ENCODE data around the gene ESRRA. TPM values are rescaled to one million over a fixed set of nuclear protein-coding genes. Genes with fewer than 3 reads are reported as not detected.

Gene ESRRA
- total and polyA plus RNA-seq, 2 of the 8 experiments (the other 6 are each of a cell fraction or from before 2014, with no cell fraction given), result 18.2 to 37.0 TPM

DNA sequence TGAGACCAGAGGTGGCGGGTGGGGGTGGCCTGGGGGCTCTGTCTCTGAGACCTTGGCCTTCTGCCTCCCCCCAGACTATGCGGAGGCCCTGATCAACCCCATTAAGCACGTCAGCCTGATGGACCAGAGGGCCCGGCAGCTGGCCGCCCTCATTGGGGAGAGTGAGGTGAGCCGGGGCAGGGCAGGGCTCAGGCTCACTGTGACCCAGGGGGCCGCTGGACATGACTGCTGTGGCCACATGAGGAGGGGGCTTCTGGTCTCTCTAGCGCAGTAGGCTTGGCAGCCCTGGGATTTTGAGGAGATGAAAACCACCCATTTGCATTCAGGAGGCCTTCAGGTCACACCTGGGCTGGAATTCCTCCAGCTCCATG, 41.4 kb upstream of the ESRRA start:
- ChIA-PET POLR2A (ENCODE audit: partially characterized antibody) (interaction anchor here (0.6 to 11.9 kb wide), 5 partner anchors 7 to 59 kb away, joined by 3 to 352 read pairs (median 4); partner anchors contain the start of genes FKBP2, PLCB3 and PPP1R14B), CTCF (ENCODE audit: partially characterized antibody) (interaction anchor here (0.5 to 8.5 kb wide), 10 partner anchors 8 to 706 kb away, joined by 3 to 102 read pairs (median 6); partner anchors contain the start of genes CATSPERZ, PLCB3 and PPP1R14B)
- no peak for FAIRE-seq

More for the DNA sequence above, 41.4 kb upstream of the ESRRA start:
- TF ChIP-seq PHF8 (conservative IDR thresholded peaks at IDR 0.05; ENCODE audit: low read depth, low read length), result no peak
- TF ChIP-seq ZNF274 (IDR thresholded peaks at IDR 0.05; ENCODE audit: borderline replicate concordance, extremely low read depth, low read length), result no peak
- no peak for TF ChIP-seq SIRT6 (IDR thresholded peaks at IDR 0.05; ENCODE audit: low read length)
- Histone ChIP-seq H2BK15ac (ENCODE audit: low read length) (no peak overlapping the region), H4K20me1 (replicated peaks in 1 of 2; ENCODE audit: control insufficient read depth in 1 of 2, insufficient read depth in 2 of 2, low read length in 2 of 2) (peaks cover 4 to 15% of the 10 kb centered on the region in 2 experiments), H3K4me2 (ENCODE audit: insufficient read depth in 1 of 2, low read depth in 2 of 2, low read length in 2 of 2) (no peak overlapping the region), H3K27me3 (replicated peaks in 1 of 4; ENCODE audit: control insufficient read depth in 3 of 4, extremely low read depth in 1 of 4, insufficient read depth in 3 of 4, low read length in 3 of 4) (no peaks in the 10 kb centered on the region), H3K79me1 (ENCODE audit: low read depth, low read length) (no peaks in the 10 kb centered on the region), H3K23ac (ENCODE audit: insufficient read length) (no peak overlapping the region), H3K18ac (ENCODE audit: extremely low read depth, low read length) (no peak overlapping the region), H2BK120ac (replicated peaks; ENCODE audit: low read depth, low read length) (no peak overlapping the region), H2AFZ (ENCODE audit: low read length) (no peak overlapping the region), H3K27ac (ENCODE audit: low read depth, low read length) (no peak overlapping the region), H3K23me2 (ENCODE audit: low read depth, low read length) (no peaks in the 10 kb centered on the region), H4K5ac (ENCODE audit: insufficient read length, low read depth, low read length) (no peak overlapping the region), H3K4ac (replicated peaks; ENCODE audit: insufficient read length, low read depth, low read length) (no peak overlapping the region), H3K14ac (ENCODE audit: insufficient read length) (no peak overlapping the region), H3K4me1 (replicated peaks in 1 of 4; ENCODE audit: control insufficient read depth in 3 of 4, insufficient read depth in 4 of 4, low read length in 3 of 4) (peaks cover 0 to 10% (median 4%) of the 10 kb centered on the region in 4 experiments; a peak in 5 of 7 replicates), H4K8ac (ENCODE audit: extremely low read depth, insufficient read depth, low read length) (peak overlapping the region; percentile 71; the same call in 1 of the 2 replicates), H3K9ac (replicated peaks in 1 of 4; ENCODE audit: extremely low read depth in 1 of 4, low read depth in 3 of 4, low read length in 3 of 4) (no peak overlapping the region), H2AK5ac (ENCODE audit: low read depth, low read length) (no peak overlapping the region), H4K91ac (replicated peaks; ENCODE audit: insufficient read length, low read length) (no peak overlapping the region), H2BK20ac (ENCODE audit: low read length) (no peak overlapping the region), H3K4me3 (ENCODE audit: extremely low read depth in 1 of 4, insufficient read depth in 2 of 4, low read depth in 3 of 4, low read length in 4 of 4) (no peak overlapping the region), H3K36me3 (ENCODE audit: control insufficient read depth in 2 of 4, insufficient read depth in 4 of 4, low read length in 3 of 4) (peaks cover 20 to 71% (median 35%) of the 10 kb centered on the region in 4 experiments), H3K56ac (replicated peaks; ENCODE audit: insufficient read length, low read depth, low read length) (peak overlapping the region; percentile 46), H3K9me3 (ENCODE audit: insufficient read depth in 2 of 2, low read depth in 1 of 2, low read length in 1 of 2) (no peaks in the 10 kb centered on the region), H2BK5ac (ENCODE audit: low read depth, low read length) (no peak overlapping the region), H2BK12ac (ENCODE audit: low read depth, low read length) (no peak overlapping the region), H3K79me2 (ENCODE audit: control insufficient read depth in 1 of 2, insufficient read depth in 2 of 2, low read length in 2 of 2) (no peaks in the 10 kb centered on the region)
- no peak for DNase-seq (ENCODE audit: low read depth in 1 of 2, low spot score in 2 of 2)
- 89% methylated on average over 8 of the region's 8 CpGs; no CpG with 5 or more reads in 1 of the 2 experiments for WGBS, 2 experiments (ENCODE audit: extremely low coverage in 1 of 2, insufficient coverage in 1 of 2, insufficient read length in 1 of 2, insufficient replicate concordance in 2 of 2, low coverage in 1 of 2, low lambda C conversion rate in 2 of 2, missing lambda C conversion rate in 1 of 2)
